Measurements from ENCODE around the gene CHST11.

- TF ChIP-seq CTCF (IDR thresholded peaks at IDR 0.05) (no peak), POLR2A (IDR thresholded peaks at IDR 0.05) (no peak)
These were observed 199.6 kb downstream of the CHST11 start for GRCh38 chr12:104656383-104656782.
